Measurements from ENCODE around the gene SPAG8.

SPAG8 gene

GRCh38 chr9:35808433-35808832 is 3.6 kb downstream of the SPAG8 start:
- DNase-seq = no peak

DNA sequence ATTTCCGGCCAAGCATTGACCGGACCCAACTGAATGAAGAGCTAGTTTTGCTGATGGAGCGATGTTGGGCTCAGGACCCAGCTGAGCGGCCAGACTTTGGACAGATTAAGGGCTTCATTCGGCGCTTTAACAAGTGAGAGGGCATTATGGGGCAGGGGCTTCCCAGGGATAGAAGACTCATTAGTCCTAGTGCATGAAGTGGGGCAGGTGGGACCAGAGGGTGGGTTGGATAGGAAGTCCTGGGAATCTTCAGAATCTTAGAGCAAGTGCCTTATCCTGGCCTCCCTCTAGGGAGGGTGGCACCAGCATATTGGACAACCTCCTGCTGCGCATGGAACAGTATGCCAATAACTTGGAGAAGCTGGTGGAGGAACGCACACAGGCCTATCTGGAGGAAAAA is 6.0 kb downstream of the SPAG8 start:
- no peak for DNase-seq

- DNase-seq = no peak
These were observed 10.5 kb downstream of the SPAG8 start for GRCh38 chr9:35801328-35802128.

GRCh38 chr9:35800530-35800929 is 11.5 kb downstream of the SPAG8 start:
- DNase-seq = no peak

DNA sequence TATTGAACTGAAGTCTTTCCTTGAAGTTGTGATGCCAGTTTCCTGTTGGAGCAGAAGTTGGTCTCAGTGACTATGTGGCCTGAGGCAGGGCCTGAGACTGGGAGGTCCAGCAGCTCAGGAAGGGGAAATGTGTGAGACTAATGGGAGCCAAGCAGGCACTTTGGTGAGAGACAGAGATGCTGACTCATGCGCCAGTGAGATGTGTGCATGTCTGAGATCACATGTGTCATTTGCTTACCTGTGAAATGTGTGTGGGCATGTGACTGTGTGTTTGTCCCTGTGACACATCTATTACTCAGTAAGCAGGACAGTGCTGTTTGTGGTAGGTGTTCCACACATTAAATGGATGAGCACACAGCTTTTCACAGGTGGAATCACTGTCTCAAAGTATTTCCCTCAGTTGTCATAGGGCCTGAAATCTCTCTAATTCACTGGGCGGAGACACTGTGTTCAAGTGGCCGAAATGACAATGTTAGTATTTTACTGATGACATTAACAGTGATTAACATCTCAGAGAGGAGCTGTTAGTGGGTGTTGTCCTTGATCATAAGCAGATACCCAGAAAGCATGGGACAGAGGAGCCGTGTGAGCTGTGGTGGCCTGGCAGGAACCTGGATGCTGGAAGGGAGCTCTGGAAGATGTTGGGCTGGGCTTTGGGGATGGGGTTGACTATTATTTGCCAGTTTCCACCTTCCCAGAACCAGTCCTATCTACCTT is 13.2 kb downstream of the SPAG8 start:
- no peak for DNase-seq

DNA sequence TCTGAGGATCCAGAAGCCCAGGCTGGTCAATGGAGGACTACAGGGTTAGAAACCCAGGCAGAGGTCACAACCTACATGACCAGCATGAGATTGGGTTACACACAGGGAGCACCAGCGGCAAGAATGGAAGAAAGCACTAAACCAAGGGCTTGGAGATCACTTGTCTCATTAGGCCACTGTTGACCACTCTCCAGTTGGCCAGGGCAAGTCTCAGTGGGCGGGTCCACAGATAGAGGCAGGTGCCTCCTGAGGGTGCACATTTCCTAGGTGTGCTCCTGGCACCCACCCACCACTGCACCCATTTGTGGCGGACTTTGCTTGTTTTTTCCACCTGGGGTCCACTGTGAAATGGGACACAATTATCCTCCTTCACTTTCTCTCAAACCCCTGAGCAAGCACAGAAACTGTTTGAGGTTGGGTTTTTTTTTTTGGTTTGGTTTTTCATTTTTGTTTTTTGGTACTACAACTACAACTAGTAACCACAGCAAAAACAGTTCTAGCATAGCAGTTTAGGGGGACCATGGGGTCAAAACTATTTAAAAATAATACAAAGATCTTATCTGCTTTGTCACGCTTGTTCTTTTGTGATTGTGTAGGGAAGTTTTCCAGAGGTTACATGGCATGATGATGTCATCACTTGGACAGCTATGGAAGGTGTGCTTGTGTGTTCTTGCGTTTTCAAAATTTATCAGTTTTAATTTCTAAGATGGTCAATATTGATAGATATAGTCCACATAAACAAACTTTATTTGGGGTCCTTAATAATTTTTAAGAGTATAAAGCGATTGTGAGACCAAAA is 14.6 kb downstream of the SPAG8 start:
- no peak for DNase-seq

DNA sequence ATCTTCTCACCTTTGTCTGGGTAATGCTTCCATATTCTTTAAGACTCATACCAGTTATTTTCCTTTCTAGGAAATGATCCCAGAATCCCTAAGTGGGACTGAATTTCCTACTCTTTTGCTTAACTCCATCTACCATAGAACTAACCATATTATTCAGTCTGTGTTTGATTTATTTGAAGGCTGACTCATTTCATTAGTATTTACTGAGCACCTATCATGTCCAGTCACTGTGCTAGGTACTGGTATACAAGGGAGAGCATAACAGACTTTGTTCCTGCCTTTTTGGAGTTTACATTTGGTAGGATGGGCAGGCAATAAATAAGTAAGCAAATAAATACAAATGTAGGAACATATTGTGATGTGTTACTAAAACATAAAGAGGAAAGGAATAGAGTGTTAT is 16.4 kb downstream of the SPAG8 start:
- no peak for DNase-seq

DNA sequence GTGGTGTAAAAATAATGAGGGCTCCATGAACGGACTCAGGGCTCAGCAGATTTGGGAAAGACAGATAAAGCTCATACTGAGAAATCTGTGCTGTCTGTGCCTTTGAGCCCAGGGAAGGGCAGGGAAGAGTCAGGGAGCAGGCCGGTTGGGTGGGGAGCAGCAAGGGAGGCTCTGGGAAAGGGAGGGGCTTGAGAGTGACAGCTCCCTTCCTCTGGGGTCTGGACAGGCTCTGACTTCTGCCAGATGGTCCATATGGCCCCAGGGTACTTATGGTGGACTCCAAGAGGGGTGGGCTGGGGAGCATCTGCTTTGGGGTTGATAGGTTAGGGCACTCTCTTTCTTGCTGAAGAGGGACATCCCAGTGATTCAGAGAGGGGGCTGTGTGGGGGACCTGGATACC is 18.6 kb downstream of the SPAG8 start:
- DNase-seq = no peak

DNA sequence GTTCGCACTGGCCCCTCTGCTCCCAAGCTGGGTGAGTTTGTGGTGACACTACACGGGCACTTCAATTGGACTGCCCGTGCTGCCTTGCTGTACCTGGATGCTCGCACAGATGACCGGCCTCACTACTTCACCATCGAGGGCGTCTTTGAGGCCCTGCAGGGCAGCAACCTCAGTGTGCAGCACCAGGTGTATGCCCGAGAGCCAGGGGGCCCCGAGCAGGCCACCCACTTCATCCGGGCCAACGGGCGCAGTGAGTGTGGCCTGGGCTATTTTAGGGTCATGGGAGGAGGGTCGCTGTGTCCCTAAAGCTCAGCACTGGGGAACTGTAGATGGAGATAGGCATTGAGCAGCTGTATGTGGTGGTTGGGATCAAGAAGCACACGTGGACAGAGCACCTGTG is 19.2 kb downstream of the SPAG8 start:
- DNase-seq = no peak

DNA sequence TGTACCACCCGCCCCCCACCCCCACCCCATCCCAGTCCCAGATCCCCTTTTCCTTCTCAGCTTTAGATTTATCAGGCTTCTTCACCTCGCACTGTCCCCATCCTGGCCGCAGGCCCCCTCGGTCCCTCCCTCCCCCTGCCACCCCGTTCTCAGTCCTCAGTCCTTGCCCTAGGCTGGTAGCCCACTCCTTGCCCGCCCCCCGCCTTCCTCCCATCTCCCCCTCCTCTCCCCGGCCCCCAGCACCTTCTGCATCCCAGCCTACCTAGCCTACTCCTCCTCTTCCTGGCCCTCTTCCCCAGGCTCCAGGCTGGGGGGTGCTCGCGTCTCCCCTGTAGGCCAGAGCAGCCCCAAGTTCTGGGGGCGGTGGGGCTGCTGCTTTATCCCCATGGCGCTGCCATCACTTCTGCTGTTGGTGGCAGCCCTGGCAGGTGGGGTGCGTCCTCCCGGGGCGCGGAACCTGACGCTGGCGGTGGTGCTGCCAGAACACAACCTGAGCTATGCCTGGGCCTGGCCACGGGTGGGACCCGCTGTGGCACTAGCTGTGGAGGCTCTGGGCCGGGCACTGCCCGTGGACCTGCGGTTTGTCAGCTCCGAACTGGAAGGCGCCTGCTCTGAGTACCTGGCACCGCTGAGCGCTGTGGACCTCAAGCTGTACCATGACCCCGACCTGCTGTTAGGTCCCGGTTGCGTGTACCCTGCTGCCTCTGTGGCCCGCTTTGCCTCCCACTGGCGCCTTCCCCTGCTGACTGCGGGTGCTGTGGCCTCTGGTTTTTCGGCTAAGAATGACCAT is 19.8 kb downstream of the SPAG8 start:
- no peak for DNase-seq

DNA sequence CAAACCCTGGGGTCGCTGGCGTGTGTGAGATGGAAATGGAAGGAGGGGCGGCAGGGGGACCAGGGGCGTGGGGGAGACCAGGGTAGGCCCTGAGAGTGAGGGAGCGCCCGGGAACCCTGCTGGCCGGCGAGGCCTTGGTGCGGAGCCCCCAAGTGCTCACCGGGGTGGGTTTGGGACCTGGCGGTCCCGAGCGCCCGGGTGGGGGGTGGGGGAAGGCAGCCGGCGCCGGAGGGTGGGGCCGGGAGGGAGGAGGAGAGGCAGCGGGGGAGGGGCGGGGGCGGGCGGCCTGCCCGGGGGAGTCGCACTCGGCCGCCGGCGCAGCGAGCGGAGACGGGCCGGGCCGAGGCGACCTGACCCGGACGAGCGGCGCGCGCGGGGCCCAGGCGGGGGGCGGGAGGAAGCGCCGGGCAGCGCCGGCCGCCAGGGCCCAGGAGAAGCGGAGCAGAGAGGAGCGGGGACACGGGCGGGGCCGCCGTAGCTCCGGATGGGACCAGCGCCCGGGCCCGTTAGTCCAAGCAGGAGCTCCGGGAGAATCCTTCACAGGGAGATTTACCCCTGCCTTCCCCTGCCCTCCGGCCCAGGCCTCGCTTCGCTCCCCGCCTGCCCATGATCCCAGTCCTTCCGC is 20.7 kb downstream of the SPAG8 start, which contains the start of gene NPR2:
Gene NPR2, plus strand, starts transcription at position 295 of the 625 bp plus-strand sequence. CDS start 818 bp downstream, outside the sequence.
- no peak for DNase-seq

GRCh38 chr9:35790385-35791296 is 21.4 kb downstream of the SPAG8 start:
- peak; percentile 62 to 76 for DNase-seq

DNA sequence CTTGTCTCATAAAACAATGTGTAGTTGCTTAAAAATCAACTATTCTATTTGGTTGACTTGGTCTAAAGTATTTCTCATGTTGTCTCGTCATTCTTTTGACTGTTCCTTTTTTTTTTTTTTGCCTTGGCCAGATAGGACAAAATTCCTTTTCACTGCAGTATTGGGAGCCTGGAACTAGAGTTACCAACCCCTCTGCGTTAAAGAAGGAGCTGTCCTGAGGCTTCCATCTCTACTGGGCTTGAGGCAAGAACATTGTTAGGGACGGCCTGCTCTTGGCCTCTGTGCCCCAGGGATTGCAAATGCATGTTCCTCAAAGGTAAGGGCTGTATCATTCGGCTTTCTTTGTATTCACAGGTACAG is 22.1 kb downstream of the SPAG8 start:
- no peak for DNase-seq

DNA sequence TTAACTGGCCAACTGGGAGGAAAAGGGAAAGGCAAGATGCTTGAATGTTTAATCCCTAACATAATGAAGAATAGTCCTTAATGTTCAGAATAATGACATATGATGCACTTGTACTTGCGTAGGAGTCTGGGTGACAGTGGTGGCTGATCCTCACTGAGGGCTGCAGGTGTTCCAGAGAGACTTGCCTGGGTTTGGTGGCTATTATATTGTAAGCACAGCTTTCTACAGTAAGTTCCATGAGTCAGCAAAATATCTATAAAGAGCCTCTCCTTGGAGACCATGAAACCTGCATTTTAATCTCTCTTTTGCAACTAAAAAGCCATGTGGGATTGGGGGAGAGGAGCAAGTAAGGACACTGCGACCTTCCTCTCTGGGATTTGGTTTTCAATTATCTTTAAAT is 22.5 kb downstream of the SPAG8 start:
- DNase-seq = no peak

DNA sequence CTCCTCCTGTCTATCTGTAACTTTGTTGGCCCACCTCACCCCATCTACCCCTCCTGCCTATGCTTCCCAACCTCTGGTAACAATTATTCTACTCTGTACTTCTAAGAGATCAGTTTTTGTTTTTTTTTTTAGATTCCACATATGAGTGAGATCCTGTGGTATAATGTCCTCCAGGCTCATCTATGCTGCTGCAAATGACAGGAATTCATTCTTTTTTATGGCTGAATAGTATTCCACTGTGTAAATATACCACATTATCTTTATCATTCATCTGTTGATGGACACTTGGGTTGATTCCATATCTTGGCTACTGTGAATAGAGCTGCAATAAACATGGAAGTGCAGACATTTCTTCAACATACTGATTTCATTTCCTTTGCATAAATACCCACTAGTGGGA is 28.6 kb downstream of the SPAG8 start:
- no peak for DNase-seq

DNA sequence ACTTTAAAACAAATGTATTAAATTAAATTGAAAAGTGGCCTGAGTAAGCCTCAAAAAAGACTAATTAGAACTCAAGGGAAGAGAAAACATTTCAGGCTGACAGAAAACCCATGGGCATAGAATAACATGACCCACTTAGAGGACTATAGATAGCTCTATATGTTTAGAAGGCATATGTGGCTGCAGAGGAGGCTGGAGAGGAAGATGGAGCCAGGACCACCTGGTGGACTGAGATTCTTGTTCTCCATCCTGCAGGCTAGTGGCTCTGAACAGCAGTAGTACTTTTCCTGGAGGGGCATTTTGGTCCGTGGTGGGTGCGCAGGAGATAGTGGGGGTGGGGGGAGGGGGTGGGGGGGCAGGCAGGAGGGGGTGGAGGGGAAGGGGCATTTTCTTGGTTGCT is 31.0 kb downstream of the SPAG8 start:
- DNase-seq = no peak

DNA sequence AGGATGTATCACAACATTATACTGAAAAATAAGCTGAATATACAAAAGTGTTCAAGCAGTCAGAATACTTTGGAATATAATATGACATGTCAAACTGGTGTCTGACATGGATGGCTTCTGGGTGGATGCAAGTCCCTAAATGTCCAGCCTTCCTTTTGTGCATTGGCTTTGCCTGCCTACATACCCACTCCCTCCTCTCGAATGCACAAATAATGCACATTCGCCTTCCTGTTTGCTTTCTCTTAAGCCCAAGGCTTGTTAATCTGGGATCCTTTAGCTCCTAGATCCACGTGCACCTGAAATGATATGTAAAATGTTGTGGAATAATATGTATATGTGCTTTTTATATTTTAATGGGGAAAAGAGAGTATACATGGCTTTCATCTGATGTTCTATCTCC is 33.6 kb downstream of the SPAG8 start:
- DNase-seq = no peak

GRCh38 chr9:35776018-35776417 is 36.0 kb downstream of the SPAG8 start:
- DNase-seq = no peak

DNA sequence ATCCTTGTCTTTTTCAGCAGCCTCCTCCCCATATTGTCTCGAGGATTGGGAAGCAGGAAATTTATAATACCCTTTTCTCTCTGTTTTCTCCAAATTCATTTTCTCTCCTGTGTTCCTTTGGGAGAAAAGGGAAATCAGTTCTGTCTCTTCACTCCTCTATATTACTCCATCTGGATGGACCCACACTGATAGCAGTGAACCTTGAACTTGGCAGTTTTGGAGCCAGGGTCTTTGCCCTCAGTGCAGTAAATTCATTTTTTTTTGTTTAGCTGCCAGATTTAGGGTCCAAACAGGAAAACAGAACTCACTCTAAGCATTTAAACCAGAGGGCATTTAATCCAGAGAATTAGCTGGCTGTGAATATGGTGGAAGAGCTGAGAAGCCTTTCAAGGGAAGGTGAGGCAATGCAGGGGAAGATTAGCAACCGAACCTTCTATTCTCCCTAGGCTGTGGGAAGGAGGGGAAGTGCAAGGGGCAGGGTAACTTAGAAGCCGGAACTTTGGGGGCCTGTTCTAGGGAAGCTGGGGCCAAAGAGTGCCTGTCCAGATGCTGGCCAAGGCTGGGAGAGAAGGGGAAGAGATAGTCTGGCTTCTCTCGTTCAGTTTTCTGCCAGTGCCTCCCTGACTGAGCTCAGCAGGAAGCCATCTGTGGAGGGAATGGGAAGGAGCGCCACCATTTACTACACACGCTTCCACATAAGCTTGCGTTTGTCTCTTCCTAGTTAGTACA is 37.0 kb downstream of the SPAG8 start:
- DNase-seq = no peak

- DNase-seq = no peak
These were observed 40.1 kb downstream of the SPAG8 start for GRCh38 chr9:35771943-35772342.

DNA sequence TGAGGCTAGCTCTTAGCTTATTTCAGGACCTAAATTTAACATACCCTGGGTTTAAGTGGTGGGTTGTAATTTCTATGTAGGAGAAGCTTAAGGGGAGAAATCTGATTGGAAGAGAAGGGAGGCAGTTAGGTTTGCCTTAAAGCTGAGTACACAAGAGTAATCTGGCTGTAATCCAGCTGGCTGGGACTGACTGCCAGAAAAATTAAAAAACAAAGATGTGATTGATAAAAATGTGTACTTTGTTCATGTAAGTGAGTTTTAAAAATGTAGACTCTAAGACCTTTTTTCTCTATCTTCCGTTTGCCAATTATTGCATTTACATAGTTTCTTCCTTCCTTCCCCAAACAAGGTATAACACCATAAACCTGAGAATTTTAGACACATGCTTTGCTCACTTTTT is 40.5 kb downstream of the SPAG8 start:
- no peak for DNase-seq

Measured in CD4-positive, alpha-beta T cell treated with Interleukin-1 beta for 1 hour (primary cell).